ENCODE results near the gene SLC22A31. TPM values are rescaled to one million over a fixed set of nuclear protein-coding genes. Genes with fewer than 3 reads are reported as not detected.

Gene SLC22A31
- total RNA-seq, 1 donor from 2014 or later, result 0.54 TPM

- Mint-ChIP-seq H3K9me3 (ENCODE audit: unreplicated experiment) (no peaks in the 10 kb centered on the region), H3K27me3 (ENCODE audit: unreplicated experiment) (peaks cover 12% of the 10 kb centered on the region), H3K4me3 (ENCODE audit: unreplicated experiment) (no peak overlapping the region), H3K27ac (ENCODE audit: unreplicated experiment) (no peak overlapping the region), H3K36me3 (ENCODE audit: low read depth, unreplicated experiment) (no peaks in the 10 kb centered on the region), H3K4me1 (ENCODE audit: unreplicated experiment) (no peaks in the 10 kb centered on the region)
- no peak for DNase-seq (ENCODE audit: low spot score)
- TF ChIP-seq CTCF (IDR thresholded peaks at IDR 0.05; ENCODE audit: unreplicated experiment), result no peak
These were observed 39.2 kb downstream of the SLC22A31 start for GRCh38 chr16:89160977-89161701.

GRCh38 chr16:89159850-89160354, 40.4 kb downstream of the SLC22A31 start:
- Mint-ChIP-seq H3K4me1 (ENCODE audit: unreplicated experiment) (no peaks in the 10 kb centered on the region), H3K9me3 (ENCODE audit: unreplicated experiment) (no peaks in the 10 kb centered on the region), H3K27ac (ENCODE audit: unreplicated experiment) (no peak overlapping the region), H3K4me3 (ENCODE audit: unreplicated experiment) (no peak overlapping the region), H3K27me3 (ENCODE audit: unreplicated experiment) (peaks cover 13% of the 10 kb centered on the region), H3K36me3 (ENCODE audit: low read depth, unreplicated experiment) (no peaks in the 10 kb centered on the region)
- TF ChIP-seq CTCF (IDR thresholded peaks at IDR 0.05; ENCODE audit: unreplicated experiment), result no peak
- DNase-seq (ENCODE audit: low spot score), result no peak

GRCh38 chr16:89159066-89159849, 41.1 kb downstream of the SLC22A31 start:
- H3K4me1 Mint-ChIP-seq (ENCODE audit: unreplicated experiment), result no peaks in the 10 kb centered on the region
- H3K27me3 Mint-ChIP-seq (ENCODE audit: unreplicated experiment), result peaks cover 18% of the 10 kb centered on the region
- H3K4me3 Mint-ChIP-seq (ENCODE audit: unreplicated experiment), result no peak overlapping the region
- no peaks in the 10 kb centered on the region for H3K36me3 Mint-ChIP-seq (ENCODE audit: low read depth, unreplicated experiment)
- DNase-seq (ENCODE audit: low spot score), result no peak
- no peak overlapping the region for H3K27ac Mint-ChIP-seq (ENCODE audit: unreplicated experiment)
- H3K9me3 Mint-ChIP-seq (ENCODE audit: unreplicated experiment), result no peaks in the 10 kb centered on the region
- TF ChIP-seq CTCF (IDR thresholded peaks at IDR 0.05; ENCODE audit: unreplicated experiment), result no peak

GRCh38 chr16:89157778-89158177, 42.6 kb downstream of the SLC22A31 start:
- DNase-seq (ENCODE audit: low spot score), result no peak
- no peak for TF ChIP-seq CTCF (IDR thresholded peaks at IDR 0.05; ENCODE audit: unreplicated experiment)
- Mint-ChIP-seq H3K4me1 (ENCODE audit: unreplicated experiment) (no peaks in the 10 kb centered on the region), H3K36me3 (ENCODE audit: low read depth, unreplicated experiment) (no peaks in the 10 kb centered on the region), H3K9me3 (ENCODE audit: unreplicated experiment) (no peaks in the 10 kb centered on the region), H3K27me3 (ENCODE audit: unreplicated experiment) (peaks cover 18% of the 10 kb centered on the region), H3K27ac (ENCODE audit: unreplicated experiment) (no peak overlapping the region), H3K4me3 (ENCODE audit: unreplicated experiment) (no peak overlapping the region)

Data from endothelial cell (in vitro differentiated cells).